T-cell (primary cell): ENCODE results near the gene MORN2. TPM values are rescaled to one million over a fixed set of nuclear protein-coding genes. Genes with fewer than 3 reads are reported as not detected.

Source experiments
- ATAC-seq, 4 experiments: fragments of 200-7000 bp in 3 of 4; fragments of 150-1000 bp in 1 of 4; cut with Tn5 transposase; replicated peaks in 1 of 4; 1 replicate in 3 of 4; 2 replicates in 1 of 4; pipeline ENCODE4 v1.10.0; 2021; ENCODE audit warnings: moderate library complexity in 3 of 4, mild to moderate bottlenecking in 2 of 4, moderate number of reproducible peaks in 1 of 4
- CTCF ChIA-PET, 2 donors: fragments of 300-600 bp; sonication (Branson Sonifier 250); formaldehyde crosslinking; loops; one replicate each; lab custom pipeline; 2022; ENCODE audit warnings: antibody characterized with exemption in 2 of 2; lab: Charles Lee
- POLR2A ChIA-PET, 2 donors: fragments of 300-600 bp; sonication (Branson Sonifier 250); formaldehyde crosslinking; loops; one replicate each; lab custom pipeline; 2022; ENCODE audit warnings: antibody characterized with exemption in 2 of 2; lab: Charles Lee
- DNase-seq, 35 experiments: peaks; one replicate each; pipeline versions ENCODE4 v3.0.0 to v3.0.0-alpha.2; 2013 to 2023
- H3K27ac ChIP-seq: one replicate; pipeline ENCODE4 v1.5.1; 2013; ENCODE audit warnings: low read length
- H3K27me3 ChIP-seq, 2 experiments: replicated peaks in 1 of 2; 1 replicate in 1 of 2; 2 replicates in 1 of 2; pipeline versions ENCODE4 v1.6.1 to v1.7.0; 2013; ENCODE audit warnings: low read length in 1 of 2, mixed read lengths in 1 of 2; ENCODE audit not compliant: control insufficient read depth in 2 of 2, insufficient read depth in 2 of 2; ENCODE audit errors: extremely low read depth in 1 of 2
- H3K36me3 ChIP-seq, 2 donors: 1 replicate in 1 of 2; 2 replicates in 1 of 2; pipeline versions ENCODE4 v1.6.1 to v1.7.0; 2013; ENCODE audit warnings: low read length in 1 of 2; ENCODE audit not compliant: control insufficient read depth in 2 of 2, insufficient read depth in 1 of 2; ENCODE audit errors: extremely low read depth in 1 of 2
- H3K4me1 ChIP-seq, 2 experiments: 1 replicate in 1 of 2; 2 replicates in 1 of 2; pipeline versions ENCODE4 v1.6.1 to v1.7.0; 2013; ENCODE audit warnings: low read length in 2 of 2, mixed read lengths in 1 of 2; ENCODE audit not compliant: insufficient read depth in 2 of 2, control insufficient read depth in 1 of 2; ENCODE audit errors: extremely low read depth in 1 of 2
- H3K4me3 ChIP-seq, 2 donors: 1 replicate in 1 of 2; 2 replicates in 1 of 2; pipeline versions ENCODE4 v1.5.1 to v1.7.0; 2013; ENCODE audit warnings: mild to moderate bottlenecking in 2 of 2, low read length in 1 of 2, moderate library complexity in 1 of 2; ENCODE audit not compliant: control insufficient read depth in 1 of 2; ENCODE audit errors: extremely low read depth in 1 of 2
- H3K9me3 ChIP-seq: 2 replicates; pipeline ENCODE4 v1.7.0; 2013
- H3K27ac Mint-ChIP-seq, 2 donors: one replicate each; pipeline ENCODE4 v1.8.0; 2020 to 2021; ENCODE audit warnings: mild to moderate bottlenecking in 2 of 2, mixed read lengths in 2 of 2
- H3K27me3 Mint-ChIP-seq, 2 donors: one replicate each; pipeline ENCODE4 v1.8.0; 2021 to 2022; ENCODE audit warnings: mixed read lengths in 2 of 2
- H3K36me3 Mint-ChIP-seq: one replicate; pipeline ENCODE4 v1.8.0; 2021; ENCODE audit warnings: mixed read lengths
- H3K4me1 Mint-ChIP-seq, 3 donors: one replicate each; pipeline ENCODE4 v1.8.0; 2020 to 2022; ENCODE audit warnings: mixed read lengths in 3 of 3, mild to moderate bottlenecking in 1 of 3
- H3K4me3 Mint-ChIP-seq, 3 donors: one replicate each; pipeline ENCODE4 v1.8.0; 2020 to 2022; ENCODE audit warnings: mild to moderate bottlenecking in 3 of 3, mixed read lengths in 3 of 3, moderate library complexity in 3 of 3
- H3K9me3 Mint-ChIP-seq, 3 donors: one replicate each; pipeline ENCODE4 v1.8.0; 2020 to 2022; ENCODE audit warnings: mixed read lengths in 3 of 3
- WGBS: methylation state at CpG from one replicate; pipeline ENCODE4 v1.1.5; 2013; ENCODE audit warnings: missing lambda C conversion rate; ENCODE audit not compliant: insufficient coverage; 5-methylcytosine and 5-hydroxymethylcytosine counted together
- total RNA-seq, 35 experiments: library from RNA in 6 of 35; stranded (reverse) in 6 of 35; fragments of 120-200 nt in 1 of 35; gene quantifications; one replicate each; pipeline versions ENCODE4 v1.2.1 to v1.2.4 and lab custom pipeline; 2013 to 2026

MORN2 gene
- total RNA-seq, 5 donors from 2014 or later (not counting 1 experiment from before 2014, with no cell fraction given): 1.1 to 2.1 (median 1.5) TPM

- Mint-ChIP-seq H3K27me3 (peaks cover 0 to 3% of the 10 kb centered on the region in 2 donors), H3K36me3 (peaks cover 2% of the 10 kb centered on the region), H3K4me1 (no peaks in the 10 kb centered on the region), H3K27ac (no peak overlapping the region), H3K4me3 (no peak overlapping the region), H3K9me3 (no peaks in the 10 kb centered on the region)
- Histone ChIP-seq H3K27me3 (peaks cover 0 to 2% of the 10 kb centered on the region in 2 experiments), H3K9me3 (no peaks in the 10 kb centered on the region), H3K36me3 (no peaks in the 10 kb centered on the region), H3K4me1 (no peaks in the 10 kb centered on the region), H3K4me3 (no peak overlapping the region), H3K27ac (no peak overlapping the region)
- POLR2A ChIA-PET: no interaction called here
- CTCF ChIA-PET: interaction anchor here in 1 of 2 donors (0.6 kb wide), 1 partner anchor 358 kb away, joined by 3 read pairs; the partner anchor contains the start of gene CDKL4
- DNase-seq: no peak
- ATAC-seq: no peak
Measured at GRCh38 chr2:38886063-38886462, 10.3 kb downstream of the MORN2 start.

- ChIA-PET CTCF (no interaction called here), POLR2A (no interaction called here)
- no peaks in the 10 kb centered on the region for H3K36me3 ChIP-seq
- no peaks in the 10 kb centered on the region for H3K9me3 Mint-ChIP-seq
- no peaks in the 10 kb centered on the region for H3K4me1 ChIP-seq
- no peaks in the 10 kb centered on the region for H3K4me1 Mint-ChIP-seq
- 80% methylated on average over 1 of the region's 4 CpGs for WGBS
- H3K9me3 ChIP-seq: no peaks in the 10 kb centered on the region
- H3K36me3 Mint-ChIP-seq: no peaks in the 10 kb centered on the region
- H3K4me3 ChIP-seq: no peak overlapping the region
- H3K4me3 Mint-ChIP-seq: no peak overlapping the region
- no peak for DNase-seq
- no peak overlapping the region for H3K27ac Mint-ChIP-seq
- peaks cover 0 to 3% of the 10 kb centered on the region in 2 donors for H3K27me3 Mint-ChIP-seq
- no peak overlapping the region for H3K27ac ChIP-seq
- peaks cover 0 to 2% of the 10 kb centered on the region in 2 experiments for H3K27me3 ChIP-seq
- ATAC-seq: no peak
Measured at GRCh38 chr2:38887347-38887746, 11.6 kb downstream of the MORN2 start.

- WGBS: 100% methylated on average over 1 of the region's 1 CpG
- H3K4me1 Mint-ChIP-seq: no peaks in the 10 kb centered on the region
- no peaks in the 10 kb centered on the region for H3K9me3 Mint-ChIP-seq
- CTCF ChIA-PET: no interaction called here
- POLR2A ChIA-PET: no interaction called here
- H3K36me3 Mint-ChIP-seq: no peaks in the 10 kb centered on the region
- Histone ChIP-seq H3K27me3 (peaks cover 0 to 2% of the 10 kb centered on the region in 2 experiments), H3K4me1 (no peaks in the 10 kb centered on the region), H3K9me3 (no peaks in the 10 kb centered on the region), H3K36me3 (no peaks in the 10 kb centered on the region), H3K4me3 (no peak overlapping the region), H3K27ac (no peak overlapping the region)
- no peak overlapping the region for H3K4me3 Mint-ChIP-seq
- ATAC-seq (no peak), DNase-seq (no peak)
- H3K27me3 Mint-ChIP-seq: peaks cover 0 to 3% of the 10 kb centered on the region in 2 donors
- no peak overlapping the region for H3K27ac Mint-ChIP-seq
Measured at GRCh38 chr2:38887902-38888554, 12.3 kb downstream of the MORN2 start.

GRCh38 chr2:38889045-38889444 lies 13.3 kb downstream of the MORN2 start:
- Mint-ChIP-seq H3K4me3 (no peak overlapping the region), H3K4me1 (no peaks in the 10 kb centered on the region), H3K9me3 (no peaks in the 10 kb centered on the region), H3K27ac (no peak overlapping the region), H3K27me3 (peaks cover 0 to 3% of the 10 kb centered on the region in 2 donors), H3K36me3 (no peaks in the 10 kb centered on the region)
- Histone ChIP-seq H3K4me3 (no peak overlapping the region), H3K27me3 (peaks cover 0 to 2% of the 10 kb centered on the region in 2 experiments), H3K4me1 (no peaks in the 10 kb centered on the region), H3K9me3 (no peaks in the 10 kb centered on the region), H3K27ac (no peak overlapping the region), H3K36me3 (no peaks in the 10 kb centered on the region)
- CTCF ChIA-PET: no interaction called here
- POLR2A ChIA-PET: no interaction called here
- ATAC-seq: no peak
- no peak for DNase-seq

- no peaks in the 10 kb centered on the region for H3K9me3 ChIP-seq
- WGBS: no CpG with 5 or more reads among the region's 3 CpGs
- H3K27ac Mint-ChIP-seq: no peak within 1 kb of the TSS
- H3K27ac ChIP-seq: no peak within 1 kb of the TSS
- ATAC-seq (no peak), DNase-seq (no peak)
- no peaks in the 10 kb centered on the region for H3K36me3 Mint-ChIP-seq
- H3K27me3 ChIP-seq: peaks cover 0 to 2% of the 10 kb centered on the region in 2 experiments
- peaks cover 0 to 3% of the 10 kb centered on the region in 2 donors for H3K27me3 Mint-ChIP-seq
- ChIA-PET POLR2A (no interaction called here), CTCF (no interaction called here)
- H3K36me3 ChIP-seq: no peaks in the 10 kb centered on the region
- no peak within 1 kb of the TSS for H3K4me3 Mint-ChIP-seq
- no peaks in the 10 kb centered on the region for H3K4me1 Mint-ChIP-seq
- no peak within 1 kb of the TSS for H3K4me3 ChIP-seq
- H3K9me3 Mint-ChIP-seq: no peaks in the 10 kb centered on the region
- H3K4me1 ChIP-seq: no peaks in the 10 kb centered on the region
Measured at GRCh38 chr2:38889575-38889974, 13.8 kb downstream of the MORN2 start, which contains the start of gene ARHGEF33. Gene ARHGEF33 (plus strand): TSS chr2:38889875. CDS start chr2:38919448, 29,573 bp downstream.

- H3K27me3 Mint-ChIP-seq: peaks cover 3 to 8% of the 10 kb centered on the region in 2 donors
- no peak overlapping the region for H3K27ac Mint-ChIP-seq
- H3K9me3 ChIP-seq: no peaks in the 10 kb centered on the region
- H3K36me3 ChIP-seq: no peaks in the 10 kb centered on the region
- peaks cover 0 to 2% of the 10 kb centered on the region in 2 experiments for H3K27me3 ChIP-seq
- H3K27ac ChIP-seq: no peak overlapping the region
- CTCF ChIA-PET: no interaction called here
- no peaks in the 10 kb centered on the region for H3K9me3 Mint-ChIP-seq
- no peak overlapping the region for H3K4me3 ChIP-seq
- H3K4me1 ChIP-seq: no peaks in the 10 kb centered on the region
- H3K36me3 Mint-ChIP-seq: no peaks in the 10 kb centered on the region
- no peaks in the 10 kb centered on the region for H3K4me1 Mint-ChIP-seq
- no peak overlapping the region for H3K4me3 Mint-ChIP-seq
- ATAC-seq (no peak), DNase-seq (no peak)
- POLR2A ChIA-PET: interaction anchor here in 1 of 2 donors (0.5 kb wide), 1 partner anchor 258 kb away, joined by 7 read pairs; no protein-coding TSS in a partner anchor
Measured at GRCh38 chr2:38892819-38893218, 17.0 kb downstream of the MORN2 start.
